ENCODE measurements around the gene LRMDA. TPM values are rescaled to one million over a fixed set of nuclear protein-coding genes. Genes with fewer than 3 reads are reported as not detected.

Gene LRMDA
- total RNA-seq, 1 experiment from 2014 or later = not detected

DNA sequence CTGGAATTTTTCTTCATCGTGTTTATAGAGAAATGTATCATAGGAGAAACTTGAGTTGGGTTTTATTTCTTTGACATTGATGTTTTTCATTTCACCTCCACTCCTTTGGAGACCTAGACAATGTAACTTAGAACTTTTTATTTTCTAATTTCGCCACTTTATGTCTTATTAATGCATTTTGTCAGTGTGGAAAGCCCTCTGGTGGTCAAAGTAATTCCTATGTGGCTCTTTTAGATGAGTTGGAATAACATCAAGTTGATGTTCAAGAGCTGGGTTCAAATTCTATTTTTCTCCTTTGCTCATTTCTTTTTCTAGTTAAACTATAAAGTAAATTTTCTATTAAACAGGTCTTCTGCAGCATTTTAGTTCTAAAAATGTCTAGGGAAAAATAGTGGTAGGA lies 478.6 kb downstream of the LRMDA start:
- H3K4me1 ChIP-seq (ENCODE audit: low read length) = no peaks in the 10 kb centered on the region
- H2AFZ ChIP-seq (ENCODE audit: low read length) = no peak overlapping the region
- no peaks in the 10 kb centered on the region for H3K27me3 ChIP-seq (ENCODE audit: low read length)
- no peak overlapping the region for H3K4me2 ChIP-seq (ENCODE audit: low read depth, low read length, poor library complexity, severe bottlenecking)
- H3K79me2 ChIP-seq (ENCODE audit: low read length) = no peaks in the 10 kb centered on the region
- H3K4me3 ChIP-seq (ENCODE audit: low read length) = no peak overlapping the region
- H3K9me3 ChIP-seq (ENCODE audit: low read length) = no peaks in the 10 kb centered on the region
- H3K9me2 ChIP-seq (replicated peaks; ENCODE audit: insufficient read depth, low read length) = no peaks in the 10 kb centered on the region
- H3K9ac ChIP-seq (ENCODE audit: low read length) = no peak overlapping the region
- H4K20me1 ChIP-seq (ENCODE audit: insufficient read depth, low read depth, low read length) = no peaks in the 10 kb centered on the region
- no peak overlapping the region for H3K27ac ChIP-seq (ENCODE audit: low read length)
- H3K36me3 ChIP-seq (ENCODE audit: insufficient read depth, low read length) = no peaks in the 10 kb centered on the region
- DNase-seq = peak; percentile 44

DNA sequence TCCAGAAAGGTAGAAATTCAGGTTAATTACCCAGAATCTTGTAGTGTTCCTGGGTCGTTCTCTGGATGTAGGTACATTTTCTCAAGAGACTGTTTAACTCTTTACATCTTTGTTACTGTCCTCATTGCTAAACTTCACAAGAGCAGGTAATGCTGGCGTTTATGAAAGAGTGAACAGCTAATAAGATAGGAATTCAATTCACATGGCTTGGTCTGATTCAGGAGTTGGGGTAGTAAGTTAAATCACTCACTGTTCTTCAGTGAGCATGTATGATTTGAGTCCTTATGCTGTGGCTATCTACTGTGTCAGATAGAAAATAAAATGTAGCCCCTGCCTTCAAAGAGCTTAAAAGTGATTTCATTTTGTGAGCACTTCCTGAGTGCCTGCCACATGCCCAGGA lies 480.0 kb downstream of the LRMDA start:
- no peak overlapping the region for H3K4me3 ChIP-seq (ENCODE audit: low read length)
- H3K36me3 ChIP-seq (ENCODE audit: insufficient read depth, low read length) = no peaks in the 10 kb centered on the region
- no peak for DNase-seq
- H3K79me2 ChIP-seq (ENCODE audit: low read length) = no peaks in the 10 kb centered on the region
- no peak overlapping the region for H3K9ac ChIP-seq (ENCODE audit: low read length)
- H3K4me2 ChIP-seq (ENCODE audit: low read depth, low read length, poor library complexity, severe bottlenecking) = no peak overlapping the region
- no peaks in the 10 kb centered on the region for H3K4me1 ChIP-seq (ENCODE audit: low read length)
- H3K27me3 ChIP-seq (ENCODE audit: low read length) = no peaks in the 10 kb centered on the region
- no peak overlapping the region for H3K27ac ChIP-seq (ENCODE audit: low read length)
- H4K20me1 ChIP-seq (ENCODE audit: insufficient read depth, low read depth, low read length) = no peaks in the 10 kb centered on the region
- H2AFZ ChIP-seq (ENCODE audit: low read length) = no peak overlapping the region
- H3K9me2 ChIP-seq (replicated peaks; ENCODE audit: insufficient read depth, low read length) = no peaks in the 10 kb centered on the region
- no peaks in the 10 kb centered on the region for H3K9me3 ChIP-seq (ENCODE audit: low read length)

DNA sequence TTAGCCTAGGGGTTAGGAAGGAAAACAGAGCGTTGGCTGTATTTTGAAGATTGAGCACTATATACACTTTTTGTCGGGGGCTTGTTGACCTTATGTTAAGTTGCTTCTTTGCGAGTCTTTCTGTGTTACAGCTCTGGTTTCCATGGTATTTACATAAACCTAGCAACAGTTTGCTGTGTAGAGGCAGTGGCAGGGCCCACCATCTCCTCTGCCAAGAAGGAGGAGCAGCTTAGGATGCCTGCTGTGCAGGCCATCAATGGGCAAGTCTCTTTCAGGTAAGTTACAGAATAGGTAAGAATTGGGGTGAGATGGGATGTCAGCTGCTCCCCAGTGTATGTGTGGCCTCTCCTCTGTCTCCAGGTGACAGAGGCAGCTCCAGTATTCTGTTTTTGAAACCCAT lies 485.5 kb downstream of the LRMDA start:
- H3K27ac ChIP-seq (ENCODE audit: low read length) = no peak overlapping the region
- H2AFZ ChIP-seq (ENCODE audit: low read length) = no peak overlapping the region
- no peaks in the 10 kb centered on the region for H3K36me3 ChIP-seq (ENCODE audit: insufficient read depth, low read length)
- H3K27me3 ChIP-seq (ENCODE audit: low read length) = no peaks in the 10 kb centered on the region
- H3K9me2 ChIP-seq (replicated peaks; ENCODE audit: insufficient read depth, low read length) = no peaks in the 10 kb centered on the region
- no peak for DNase-seq
- no peak overlapping the region for H3K9ac ChIP-seq (ENCODE audit: low read length)
- H3K79me2 ChIP-seq (ENCODE audit: low read length) = no peaks in the 10 kb centered on the region
- no peak overlapping the region for H3K4me2 ChIP-seq (ENCODE audit: low read depth, low read length, poor library complexity, severe bottlenecking)
- no peak overlapping the region for H3K4me3 ChIP-seq (ENCODE audit: low read length)
- no peaks in the 10 kb centered on the region for H3K9me3 ChIP-seq (ENCODE audit: low read length)
- H3K4me1 ChIP-seq (ENCODE audit: low read length) = no peaks in the 10 kb centered on the region
- no peaks in the 10 kb centered on the region for H4K20me1 ChIP-seq (ENCODE audit: insufficient read depth, low read depth, low read length)

DNA sequence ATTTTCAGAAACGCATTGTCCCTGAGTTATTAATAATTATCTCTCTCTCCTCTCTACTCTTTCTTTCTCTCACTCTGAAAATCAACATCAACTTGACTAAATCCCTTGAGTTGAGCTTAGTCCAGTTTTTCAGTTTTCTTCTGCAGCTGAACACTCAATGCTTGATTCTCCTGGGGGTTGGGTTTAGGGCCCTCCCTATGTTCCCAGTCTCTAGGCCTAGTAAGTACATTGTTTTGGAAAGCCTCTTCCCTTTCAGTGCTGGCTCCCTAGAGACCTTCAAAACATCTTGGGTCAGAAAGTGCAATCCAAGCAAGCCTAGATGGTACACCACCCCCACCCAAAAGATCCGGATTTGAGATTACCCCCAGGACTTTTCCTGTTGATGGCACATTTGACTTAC lies 488.5 kb downstream of the LRMDA start:
- Histone ChIP-seq H2AFZ (ENCODE audit: low read length) (no peak overlapping the region), H3K9me2 (replicated peaks; ENCODE audit: insufficient read depth, low read length) (no peaks in the 10 kb centered on the region), H3K9me3 (ENCODE audit: low read length) (no peaks in the 10 kb centered on the region), H3K4me3 (ENCODE audit: low read length) (no peak overlapping the region), H3K4me1 (ENCODE audit: low read length) (no peaks in the 10 kb centered on the region), H3K36me3 (ENCODE audit: insufficient read depth, low read length) (no peaks in the 10 kb centered on the region), H3K27ac (ENCODE audit: low read length) (no peak overlapping the region), H3K9ac (ENCODE audit: low read length) (no peak overlapping the region), H4K20me1 (ENCODE audit: insufficient read depth, low read depth, low read length) (no peaks in the 10 kb centered on the region), H3K27me3 (ENCODE audit: low read length) (no peaks in the 10 kb centered on the region), H3K79me2 (ENCODE audit: low read length) (no peaks in the 10 kb centered on the region), H3K4me2 (ENCODE audit: low read depth, low read length, poor library complexity, severe bottlenecking) (no peak overlapping the region)
- no peak for DNase-seq

GRCh38 chr10:75922435-75922834 lies 491.0 kb downstream of the LRMDA start:
- Histone ChIP-seq H3K27me3 (ENCODE audit: low read length) (no peaks in the 10 kb centered on the region), H3K9me2 (replicated peaks; ENCODE audit: insufficient read depth, low read length) (no peaks in the 10 kb centered on the region), H3K4me2 (ENCODE audit: low read depth, low read length, poor library complexity, severe bottlenecking) (no peak overlapping the region), H4K20me1 (ENCODE audit: insufficient read depth, low read depth, low read length) (no peaks in the 10 kb centered on the region), H3K36me3 (ENCODE audit: insufficient read depth, low read length) (no peaks in the 10 kb centered on the region), H3K4me3 (ENCODE audit: low read length) (no peak overlapping the region), H3K79me2 (ENCODE audit: low read length) (no peaks in the 10 kb centered on the region), H3K9me3 (ENCODE audit: low read length) (no peaks in the 10 kb centered on the region), H3K27ac (ENCODE audit: low read length) (no peak overlapping the region), H3K4me1 (ENCODE audit: low read length) (no peaks in the 10 kb centered on the region), H3K9ac (ENCODE audit: low read length) (no peak overlapping the region), H2AFZ (ENCODE audit: low read length) (no peak overlapping the region)
- DNase-seq = no peak

GRCh38 chr10:75924309-75924902 lies 493.0 kb downstream of the LRMDA start:
- no peak overlapping the region for H3K4me3 ChIP-seq (ENCODE audit: low read length)
- no peaks in the 10 kb centered on the region for H3K36me3 ChIP-seq (ENCODE audit: insufficient read depth, low read length)
- H3K4me1 ChIP-seq (ENCODE audit: low read length) = no peaks in the 10 kb centered on the region
- no peaks in the 10 kb centered on the region for H3K9me3 ChIP-seq (ENCODE audit: low read length)
- no peaks in the 10 kb centered on the region for H3K27me3 ChIP-seq (ENCODE audit: low read length)
- H3K4me2 ChIP-seq (ENCODE audit: low read depth, low read length, poor library complexity, severe bottlenecking) = no peak overlapping the region
- no peaks in the 10 kb centered on the region for H3K79me2 ChIP-seq (ENCODE audit: low read length)
- no peak overlapping the region for H3K27ac ChIP-seq (ENCODE audit: low read length)
- no peaks in the 10 kb centered on the region for H3K9me2 ChIP-seq (replicated peaks; ENCODE audit: insufficient read depth, low read length)
- H3K9ac ChIP-seq (ENCODE audit: low read length) = no peak overlapping the region
- no peak overlapping the region for H2AFZ ChIP-seq (ENCODE audit: low read length)
- no peak for DNase-seq
- no peaks in the 10 kb centered on the region for H4K20me1 ChIP-seq (ENCODE audit: insufficient read depth, low read depth, low read length)

DNA sequence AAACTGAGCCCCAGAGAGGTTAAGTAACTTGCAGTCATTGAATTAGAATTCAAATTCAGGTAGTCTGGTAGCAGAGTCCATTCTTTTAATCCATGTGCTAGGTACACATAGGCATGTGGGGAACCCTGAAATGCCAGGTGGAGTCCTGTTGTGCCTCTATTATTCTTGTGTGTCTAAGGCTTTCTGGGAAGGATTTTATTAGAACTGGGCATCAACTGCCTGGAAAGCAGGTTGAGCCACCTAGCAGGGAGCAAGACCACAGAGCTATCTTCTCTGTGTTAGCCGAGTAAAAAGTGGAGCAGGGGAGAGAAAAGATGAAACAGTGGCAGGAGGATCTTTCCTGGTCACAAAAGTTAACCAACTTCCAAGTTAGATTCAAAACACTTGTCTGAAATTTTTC lies 494.6 kb downstream of the LRMDA start:
- H3K36me3 ChIP-seq (ENCODE audit: insufficient read depth, low read length) = no peaks in the 10 kb centered on the region
- no peaks in the 10 kb centered on the region for H3K79me2 ChIP-seq (ENCODE audit: low read length)
- no peak overlapping the region for H2AFZ ChIP-seq (ENCODE audit: low read length)
- H3K4me3 ChIP-seq (ENCODE audit: low read length) = no peak overlapping the region
- H3K4me1 ChIP-seq (ENCODE audit: low read length) = no peaks in the 10 kb centered on the region
- H3K27me3 ChIP-seq (ENCODE audit: low read length) = no peaks in the 10 kb centered on the region
- H4K20me1 ChIP-seq (ENCODE audit: insufficient read depth, low read depth, low read length) = no peaks in the 10 kb centered on the region
- DNase-seq = no peak
- H3K9me2 ChIP-seq (replicated peaks; ENCODE audit: insufficient read depth, low read length) = no peaks in the 10 kb centered on the region
- H3K9ac ChIP-seq (ENCODE audit: low read length) = no peak overlapping the region
- H3K27ac ChIP-seq (ENCODE audit: low read length) = no peak overlapping the region
- H3K4me2 ChIP-seq (ENCODE audit: low read depth, low read length, poor library complexity, severe bottlenecking) = no peak overlapping the region
- no peaks in the 10 kb centered on the region for H3K9me3 ChIP-seq (ENCODE audit: low read length)

DNA sequence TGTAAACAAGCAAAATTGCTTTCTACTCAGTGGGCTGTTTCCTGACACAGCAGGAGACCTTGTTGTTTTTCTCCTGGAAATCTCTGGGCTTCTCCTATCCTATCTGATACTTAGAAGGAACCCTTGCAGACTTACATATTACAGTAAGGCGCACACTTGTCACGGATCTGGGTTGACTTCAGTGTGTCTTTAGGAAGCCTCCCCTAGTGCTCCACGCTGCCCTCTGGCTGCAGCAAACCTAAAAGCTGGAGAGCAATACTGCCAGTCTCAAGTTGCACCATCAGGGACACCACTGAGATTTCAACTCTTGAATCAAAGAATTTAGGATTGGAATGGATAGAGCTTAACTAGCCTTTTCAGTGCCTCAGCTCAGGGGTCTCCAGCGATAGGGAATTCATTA lies 495.3 kb downstream of the LRMDA start:
- Histone ChIP-seq H3K27me3 (ENCODE audit: low read length) (no peaks in the 10 kb centered on the region), H3K9me2 (replicated peaks; ENCODE audit: insufficient read depth, low read length) (no peaks in the 10 kb centered on the region), H3K9me3 (ENCODE audit: low read length) (no peaks in the 10 kb centered on the region), H3K36me3 (ENCODE audit: insufficient read depth, low read length) (no peaks in the 10 kb centered on the region), H3K4me2 (ENCODE audit: low read depth, low read length, poor library complexity, severe bottlenecking) (no peak overlapping the region), H3K4me1 (ENCODE audit: low read length) (no peaks in the 10 kb centered on the region), H3K9ac (ENCODE audit: low read length) (no peak overlapping the region), H3K27ac (ENCODE audit: low read length) (no peak overlapping the region), H4K20me1 (ENCODE audit: insufficient read depth, low read depth, low read length) (no peaks in the 10 kb centered on the region), H3K79me2 (ENCODE audit: low read length) (no peaks in the 10 kb centered on the region), H2AFZ (ENCODE audit: low read length) (no peak overlapping the region), H3K4me3 (ENCODE audit: low read length) (no peak overlapping the region)
- peak; percentile 70 for DNase-seq

- no peaks in the 10 kb centered on the region for H4K20me1 ChIP-seq (ENCODE audit: insufficient read depth, low read depth, low read length)
- H3K27ac ChIP-seq (ENCODE audit: low read length) = no peak overlapping the region
- H3K9me3 ChIP-seq (ENCODE audit: low read length) = no peaks in the 10 kb centered on the region
- no peaks in the 10 kb centered on the region for H3K27me3 ChIP-seq (ENCODE audit: low read length)
- no peaks in the 10 kb centered on the region for H3K9me2 ChIP-seq (replicated peaks; ENCODE audit: insufficient read depth, low read length)
- peaks cover 5% of the 10 kb centered on the region for H3K4me1 ChIP-seq (ENCODE audit: low read length)
- no peak overlapping the region for H3K9ac ChIP-seq (ENCODE audit: low read length)
- no peaks in the 10 kb centered on the region for H3K79me2 ChIP-seq (ENCODE audit: low read length)
- no peak for DNase-seq
- no peak overlapping the region for H3K4me2 ChIP-seq (ENCODE audit: low read depth, low read length, poor library complexity, severe bottlenecking)
- H3K4me3 ChIP-seq (ENCODE audit: low read length) = no peak overlapping the region
- no peaks in the 10 kb centered on the region for H3K36me3 ChIP-seq (ENCODE audit: insufficient read depth, low read length)
- no peak overlapping the region for H2AFZ ChIP-seq (ENCODE audit: low read length)
Observed at GRCh38 chr10:75928231-75928630, 496.8 kb downstream of the LRMDA start.
